ENCODE data around the gene HOXC9.
"Not testable (repeated sequence)": the region's sequence is repeated elsewhere in the genome, so short reads cannot be mapped to it uniquely, and the experiment has no call there.

Gene HOXC9

DNA sequence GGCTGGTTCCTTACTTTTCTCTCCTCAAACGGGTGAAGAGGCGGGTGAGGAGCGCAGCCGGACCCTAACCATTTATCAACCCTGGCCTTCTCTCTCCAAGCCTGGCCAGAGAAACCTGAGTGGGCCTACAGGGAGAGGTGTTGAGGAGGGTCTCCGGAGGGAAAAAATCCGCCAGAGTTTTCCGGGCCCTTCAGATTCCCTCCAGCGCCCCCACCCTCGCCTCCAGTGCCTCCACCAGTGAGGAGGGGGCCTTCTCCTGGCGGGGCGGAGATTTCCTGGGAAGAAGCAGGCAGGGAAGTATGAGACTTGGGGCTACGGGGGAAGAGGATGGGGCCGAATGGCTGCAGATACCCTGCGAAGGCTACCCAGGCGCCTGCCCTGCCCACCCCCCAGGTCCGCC lies 31.5 kb downstream of the HOXC9 start:
- DNase-seq, result no peak
- in situ Hi-C loops (cut with MboI; ENCODE audit: low pct_unique_long_range_greater_than_20kb, low sequenced_read_pairs), result no loop called here

DNA sequence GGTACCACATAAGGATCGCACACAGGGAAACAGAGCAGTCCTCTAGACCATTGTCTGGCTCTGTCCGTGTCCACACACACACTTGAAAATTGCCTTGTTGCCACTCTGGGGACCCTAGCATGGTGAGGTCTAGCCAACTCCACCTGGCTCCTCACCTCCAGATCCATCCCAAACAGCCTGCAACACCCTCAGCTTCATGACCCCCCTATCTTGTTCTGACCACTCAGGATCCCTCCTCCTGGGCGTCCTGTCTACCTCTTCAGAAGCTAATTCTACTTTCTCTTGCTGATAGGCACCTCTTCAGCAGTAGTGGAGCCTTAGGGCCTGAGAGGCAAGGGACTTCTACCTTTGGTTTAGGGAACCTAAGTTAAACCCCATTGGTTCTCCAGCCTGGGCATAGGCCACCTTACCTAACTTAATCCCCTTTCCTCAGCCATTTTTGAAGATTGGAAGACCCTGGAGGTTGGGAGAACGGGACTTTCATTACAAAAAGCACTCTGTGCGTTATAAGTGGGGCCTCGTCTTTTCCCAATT lies 32.2 kb downstream of the HOXC9 start:
- DNase-seq, result no peak
- in situ Hi-C loops (cut with MboI; ENCODE audit: low pct_unique_long_range_greater_than_20kb, low sequenced_read_pairs), result no loop called here

DNA sequence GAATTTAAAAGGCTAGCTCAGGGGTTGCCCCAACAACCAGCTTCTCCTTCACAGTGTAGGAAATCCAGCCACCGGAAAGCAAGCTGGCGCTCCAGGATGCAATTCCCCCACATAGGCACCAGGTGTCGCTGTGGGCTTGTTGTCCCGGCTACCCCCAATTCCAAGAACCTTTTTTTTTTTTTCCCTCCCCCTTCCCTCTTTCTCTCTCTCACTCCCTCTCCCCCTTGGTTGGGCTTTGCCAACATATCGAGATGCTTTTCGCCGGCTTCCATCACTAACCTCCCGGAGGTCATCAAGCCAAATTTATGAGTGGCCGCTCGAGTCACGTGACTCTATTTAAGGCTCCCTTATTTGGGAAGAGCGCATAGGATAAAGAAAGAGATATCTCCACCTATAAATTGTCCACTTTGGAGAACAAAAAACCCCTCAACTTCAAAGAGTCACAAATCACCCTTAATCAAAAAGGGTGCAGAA lies 32.7 kb downstream of the HOXC9 start, which contains the start of gene HOXC5:
Gene HOXC5, plus strand, starts transcription at position 424 of the 474 bp plus-strand sequence. CDS start 73 bp downstream, outside the sequence.
- in situ Hi-C loops (cut with MboI; ENCODE audit: low pct_unique_long_range_greater_than_20kb, low sequenced_read_pairs), result no loop called here
- DNase-seq, result peak; percentile 96

GRCh38 chr12:54033106-54033979 lies 33.4 kb downstream of the HOXC9 start:
- in situ Hi-C loops (cut with MboI; ENCODE audit: low pct_unique_long_range_greater_than_20kb, low sequenced_read_pairs), result no loop called here
- no peak for DNase-seq

- in situ Hi-C loops (cut with MboI; ENCODE audit: low pct_unique_long_range_greater_than_20kb, low sequenced_read_pairs), result no loop called here
- DNase-seq, result no peak
Observed at GRCh38 chr12:54033980-54034784, 34.2 kb downstream of the HOXC9 start.

DNA sequence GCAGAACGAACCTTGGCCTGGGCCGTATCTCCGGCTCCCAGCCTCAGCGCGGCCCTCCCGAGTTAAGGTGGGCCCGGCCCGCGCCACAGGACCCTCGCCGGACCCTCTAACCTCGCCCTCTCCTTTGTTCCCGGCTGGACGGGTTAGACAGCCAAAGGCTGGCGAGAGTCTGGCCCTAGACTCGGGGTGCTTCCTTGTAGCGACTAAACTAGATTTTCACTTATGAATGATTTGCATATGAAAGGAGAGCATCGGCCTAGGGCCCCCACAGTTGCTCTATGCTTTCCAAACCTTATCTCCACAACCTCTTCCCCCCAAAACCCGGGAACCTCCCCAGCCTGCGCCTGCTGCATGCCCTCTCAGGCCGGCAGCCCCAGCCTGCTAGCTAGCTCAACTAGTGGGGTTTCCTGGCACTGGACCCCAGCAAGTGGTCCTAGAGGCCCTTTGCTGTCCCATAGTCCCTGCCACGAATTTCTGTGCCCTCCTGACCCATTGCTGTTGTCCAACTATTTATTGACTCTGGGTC lies 34.9 kb downstream of the HOXC9 start:
- in situ Hi-C loops (cut with MboI; ENCODE audit: low pct_unique_long_range_greater_than_20kb, low sequenced_read_pairs), result no loop called here
- DNase-seq, result no peak

- DNase-seq, result no peak
- in situ Hi-C loops (cut with MboI; ENCODE audit: low pct_unique_long_range_greater_than_20kb, low sequenced_read_pairs), result no loop called here
Observed at GRCh38 chr12:54035568-54036264, 35.8 kb downstream of the HOXC9 start.

GRCh38 chr12:54036620-54037359 lies 36.8 kb downstream of the HOXC9 start:
- in situ Hi-C loops (cut with MboI; ENCODE audit: low pct_unique_long_range_greater_than_20kb, low sequenced_read_pairs), result no loop called here

DNA sequence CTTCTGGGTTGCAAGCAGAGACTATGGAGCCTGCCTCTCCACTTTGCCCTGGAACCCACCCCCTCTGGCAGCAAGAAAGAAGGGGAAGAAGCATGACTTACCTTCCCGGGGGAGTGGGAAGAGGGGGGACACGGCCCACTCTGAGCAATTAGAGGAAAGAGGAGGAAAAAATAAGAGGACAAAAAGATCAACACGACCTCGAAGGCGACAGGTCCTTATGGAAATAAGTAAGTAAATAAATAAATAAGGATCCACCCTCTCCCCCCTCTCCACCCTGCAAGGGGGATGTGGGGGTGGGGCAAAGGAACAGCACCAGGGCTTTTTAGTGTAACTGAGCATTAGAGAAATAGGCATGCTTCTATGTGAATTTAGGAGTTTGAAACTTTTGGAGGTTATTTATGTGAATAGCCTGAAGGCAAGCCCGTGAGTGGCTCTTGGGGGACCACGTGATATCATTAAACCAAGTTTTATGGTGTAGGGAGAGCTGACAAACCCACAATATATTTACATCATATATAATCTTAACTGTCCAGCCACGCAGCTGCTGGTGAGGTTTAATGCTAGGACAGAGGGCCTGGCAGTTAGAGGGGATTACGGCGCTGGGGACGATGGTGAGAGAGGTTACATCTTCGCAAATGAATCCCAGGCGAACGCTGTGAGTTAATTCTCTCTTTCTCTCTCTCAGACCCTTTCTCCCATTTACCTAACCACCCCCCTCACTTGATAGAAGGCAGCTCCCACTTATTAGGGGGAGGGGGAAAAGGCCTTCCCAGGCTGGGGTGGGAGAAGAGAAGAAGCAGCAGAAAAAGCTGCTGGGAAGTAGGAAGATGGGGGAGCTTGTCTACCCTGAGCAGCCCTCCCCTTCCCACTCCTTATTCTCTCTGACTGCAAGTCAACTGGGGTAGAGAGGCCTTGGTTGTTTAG lies 37.7 kb downstream of the HOXC9 start:
- no peak for DNase-seq
- in situ Hi-C loops (cut with MboI; ENCODE audit: low pct_unique_long_range_greater_than_20kb, low sequenced_read_pairs), result no loop called here

More at GRCh38 chr12:54036620-54037359, 36.8 kb downstream of the HOXC9 start:
- DNase-seq, result no peak

GRCh38 chr12:54038284-54038870 lies 38.4 kb downstream of the HOXC9 start:
- in situ Hi-C loops (cut with MboI; ENCODE audit: low pct_unique_long_range_greater_than_20kb, low sequenced_read_pairs), result no loop called here
- DNase-seq, result no peak

- no peak for DNase-seq
- in situ Hi-C loops (cut with MboI; ENCODE audit: low pct_unique_long_range_greater_than_20kb, low sequenced_read_pairs), result no loop called here
Observed at GRCh38 chr12:54038871-54039414, 39.0 kb downstream of the HOXC9 start.

- no peak for DNase-seq
- in situ Hi-C loops (cut with MboI; ENCODE audit: low pct_unique_long_range_greater_than_20kb, low sequenced_read_pairs), result no loop called here
Observed at GRCh38 chr12:54039417-54040147, 39.6 kb downstream of the HOXC9 start.

DNA sequence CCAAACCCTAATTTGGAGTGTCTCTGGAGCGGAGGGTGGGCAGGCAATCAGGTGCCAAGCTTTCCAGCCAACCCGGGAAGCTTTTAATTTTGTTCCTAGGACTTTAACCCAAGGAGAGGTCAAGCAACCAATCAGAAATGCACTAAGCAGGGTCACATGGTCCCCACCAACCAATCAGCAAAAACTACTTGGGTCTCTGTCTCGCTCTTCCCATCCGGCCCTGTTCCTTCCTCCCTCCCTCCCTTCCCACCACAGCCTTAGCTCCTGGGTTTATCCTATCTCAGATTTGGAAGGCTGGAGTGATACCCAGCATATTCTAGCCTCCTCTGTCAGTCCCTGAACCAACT lies 40.2 kb downstream of the HOXC9 start:
- in situ Hi-C loops (cut with MboI; ENCODE audit: low pct_unique_long_range_greater_than_20kb, low sequenced_read_pairs), result no loop called here
- no peak for DNase-seq

- DNase-seq, result no peak
- in situ Hi-C loops (cut with MboI; ENCODE audit: low pct_unique_long_range_greater_than_20kb, low sequenced_read_pairs), result no loop called here
Observed at GRCh38 chr12:54040648-54041047, 40.7 kb downstream of the HOXC9 start.

DNA sequence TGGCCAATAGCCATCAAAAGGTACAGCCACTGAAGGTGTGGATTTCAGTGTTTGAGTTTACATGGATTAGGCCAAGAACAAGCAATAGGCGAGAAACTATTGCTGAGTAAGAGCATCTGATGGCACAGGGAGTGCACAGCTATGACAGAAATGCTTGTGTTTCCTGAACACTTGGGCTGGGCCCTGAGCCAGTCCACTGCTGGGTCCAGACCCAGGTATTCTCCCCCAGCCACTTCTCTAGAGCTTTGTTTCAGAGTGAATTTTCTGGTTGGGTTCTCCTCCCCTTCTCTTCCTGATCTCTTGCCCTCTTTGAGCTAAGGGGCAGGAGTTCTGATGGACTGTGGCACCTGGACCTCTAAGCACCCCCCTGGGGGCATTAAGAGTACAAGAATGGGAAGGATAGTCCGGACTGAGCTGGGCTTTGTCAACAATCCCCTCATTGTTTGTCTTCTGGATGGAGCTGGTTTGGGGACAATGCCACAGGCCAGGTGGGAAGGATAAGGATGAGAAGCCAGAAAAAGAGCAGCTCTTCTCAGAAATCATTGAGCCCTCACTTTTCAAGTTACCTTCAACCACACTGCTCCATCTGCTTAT lies 41.2 kb downstream of the HOXC9 start:
- in situ Hi-C loops (cut with MboI; ENCODE audit: low pct_unique_long_range_greater_than_20kb, low sequenced_read_pairs), result no loop called here
- no peak for DNase-seq

DNA sequence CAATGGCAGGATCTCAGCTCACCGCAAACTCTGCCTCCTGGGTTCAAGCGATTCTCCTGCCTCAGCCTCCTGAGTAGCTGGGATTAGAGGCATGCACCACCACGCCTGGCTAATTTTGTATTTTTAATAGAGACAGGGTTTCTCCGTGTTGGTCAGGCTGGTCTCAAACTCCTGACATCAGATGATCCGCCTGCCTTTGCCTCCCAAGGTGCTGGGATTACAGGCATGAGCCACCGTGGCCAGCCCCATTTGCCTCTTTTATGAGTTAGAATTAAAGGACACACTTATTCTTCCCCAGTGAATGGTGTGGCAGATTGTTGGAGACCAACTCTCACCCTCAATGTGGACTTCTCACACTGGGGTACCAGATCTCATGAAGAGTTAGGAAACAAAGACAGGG lies 42.1 kb downstream of the HOXC9 start:
- in situ Hi-C loops (cut with MboI; ENCODE audit: low pct_unique_long_range_greater_than_20kb, low sequenced_read_pairs); DNase-seq: not testable (repeated sequence)

Measured in KBM-7 (cell line).